ENCODE data around the gene GBP3. TPM values are rescaled to one million over a fixed set of nuclear protein-coding genes. Genes with fewer than 3 reads are reported as not detected.
A peak's percentile ranks its signal among the peaks of the same experiment; 100 is the strongest.

Gene GBP3
- total RNA-seq, 1 experiment from 2014 or later, result 1.2 TPM

DNA sequence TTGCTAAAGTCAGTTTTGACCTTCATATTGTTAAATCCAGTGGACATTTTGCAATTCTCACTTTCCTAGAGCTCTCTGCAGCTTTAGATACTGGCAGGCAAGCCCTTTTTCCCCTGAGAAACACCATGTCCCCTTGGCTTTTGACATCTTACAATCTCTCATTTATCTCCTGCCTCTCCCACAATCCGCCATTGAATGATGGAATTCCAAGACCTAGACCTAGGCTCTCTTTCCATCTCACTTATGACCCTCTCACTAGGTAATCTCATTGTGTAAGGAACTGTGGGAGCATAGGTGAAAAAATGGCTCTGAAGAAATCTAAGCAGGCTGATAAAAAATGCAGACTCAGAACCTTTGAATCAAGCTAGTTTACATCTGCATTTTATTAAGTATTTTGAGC, 32.2 kb downstream of the GBP3 start:
- ChIA-PET CTCF (no interaction called here), RAD21 (ENCODE audit: low non-redundant PET in 1 of 2, low total read pairs in 2 of 2, uncharacterized antibody in 2 of 2, unreplicated experiment in 2 of 2) (no interaction called here), POLR2A (no interaction called here)
- Histone ChIP-seq H3K27me3 (ENCODE audit: insufficient read depth, low read length) (no peaks in the 10 kb centered on the region), H3K4me3 (replicated peaks in 1 of 2; ENCODE audit: low read depth in 1 of 2, low read length in 2 of 2) (no peak overlapping the region), H3K36me3 (ENCODE audit: control insufficient read depth in 1 of 2, insufficient read depth in 2 of 2, low read length in 2 of 2) (peaks cover 2 to 14% of the 10 kb centered on the region in 2 experiments; a peak in 3 of 4 replicates), H3K4me1 (ENCODE audit: control insufficient read depth in 1 of 2, insufficient read depth in 2 of 2, low read length in 2 of 2) (peaks cover 23 to 43% of the 10 kb centered on the region in 2 experiments), H3K9me2 (ENCODE audit: insufficient read depth) (no peaks in the 10 kb centered on the region), H3K4me2 (ENCODE audit: low read length) (peak overlapping the region; percentile 85; the same call in 1 of the 2 replicates), H3K9ac (ENCODE audit: low read length) (no peak overlapping the region), H3K9me3 (ENCODE audit: control insufficient read depth in 1 of 2, insufficient read depth in 1 of 2, low read depth in 1 of 2, low read length in 2 of 2) (no peaks in the 10 kb centered on the region), H3K27ac (ENCODE audit: low read depth, low read length) (no peak overlapping the region), H3K79me2 (ENCODE audit: insufficient read depth, low read length) (peaks cover 59% of the 10 kb centered on the region), H2AFZ (ENCODE audit: low read depth, low read length, poor library complexity, severe bottlenecking) (no peak overlapping the region), H4K20me1 (ENCODE audit: insufficient read depth) (peaks cover 2% of the 10 kb centered on the region; the same call in 1 of the 2 replicates)
- ATAC-seq (no peak), DNase-seq (ENCODE audit: low read depth, low spot score) (no peak)
- TF ChIP-seq ELF1 (IDR thresholded peaks at IDR 0.05; ENCODE audit: borderline replicate concordance, low read depth) (no peak), TCF7L2 (IDR thresholded peaks at IDR 0.05; ENCODE audit: borderline replicate concordance, extremely low read depth, insufficient read depth, insufficient read length) (no peak), POLR2A (IDR thresholded peaks at IDR 0.05; ENCODE audit: borderline replicate concordance, extremely low read depth, insufficient read depth, insufficient read length) (no peak), EZH2phosphoT487 (IDR thresholded peaks at IDR 0.05; ENCODE audit: borderline replicate concordance) (no peak), SIN3A (IDR thresholded peaks at IDR 0.05; ENCODE audit: low read depth) (no peak), JUND (IDR thresholded peaks at IDR 0.05) (no peak), ZNF274 (IDR thresholded peaks at IDR 0.05; ENCODE audit: low read depth, low read length) (no peak), CBX3 (IDR thresholded peaks at IDR 0.05; ENCODE audit: low read depth) (no peak), EZH2 (IDR thresholded peaks at IDR 0.05) (no peak), CEBPB (IDR thresholded peaks at IDR 0.05; ENCODE audit: low read depth) (no peak), ZFX (IDR thresholded peaks at IDR 0.05) (no peak), YY1 (IDR thresholded peaks at IDR 0.05; ENCODE audit: extremely low read depth, insufficient replicate concordance, low read depth, low read length) (no peak), RAD21 (IDR thresholded peaks at IDR 0.05; ENCODE audit: low read depth) (no peak), SRF (IDR thresholded peaks at IDR 0.05; ENCODE audit: low read depth) (no peak)
- TF ChIP-seq, protein P1, sequence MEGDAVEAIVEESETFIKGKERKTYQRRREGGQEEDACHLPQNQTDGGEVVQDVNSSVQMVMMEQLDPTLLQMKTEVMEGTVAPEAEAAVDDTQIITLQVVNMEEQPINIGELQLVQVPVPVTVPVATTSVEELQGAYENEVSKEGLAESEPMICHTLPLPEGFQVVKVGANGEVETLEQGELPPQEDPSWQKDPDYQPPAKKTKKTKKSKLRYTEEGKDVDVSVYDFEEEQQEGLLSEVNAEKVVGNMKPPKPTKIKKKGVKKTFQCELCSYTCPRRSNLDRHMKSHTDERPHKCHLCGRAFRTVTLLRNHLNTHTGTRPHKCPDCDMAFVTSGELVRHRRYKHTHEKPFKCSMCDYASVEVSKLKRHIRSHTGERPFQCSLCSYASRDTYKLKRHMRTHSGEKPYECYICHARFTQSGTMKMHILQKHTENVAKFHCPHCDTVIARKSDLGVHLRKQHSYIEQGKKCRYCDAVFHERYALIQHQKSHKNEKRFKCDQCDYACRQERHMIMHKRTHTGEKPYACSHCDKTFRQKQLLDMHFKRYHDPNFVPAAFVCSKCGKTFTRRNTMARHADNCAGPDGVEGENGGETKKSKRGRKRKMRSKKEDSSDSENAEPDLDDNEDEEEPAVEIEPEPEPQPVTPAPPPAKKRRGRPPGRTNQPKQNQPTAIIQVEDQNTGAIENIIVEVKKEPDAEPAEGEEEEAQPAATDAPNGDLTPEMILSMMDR (IDR thresholded peaks at IDR 0.05 in 2 of 3, conservative IDR thresholded peaks at IDR 0.05 in 1 of 3; ENCODE audit: borderline replicate concordance in 1 of 3, insufficient read depth in 1 of 3, low read depth in 2 of 3, low read length in 2 of 3), result no peak
- TF ChIP-seq, protein P2, sequence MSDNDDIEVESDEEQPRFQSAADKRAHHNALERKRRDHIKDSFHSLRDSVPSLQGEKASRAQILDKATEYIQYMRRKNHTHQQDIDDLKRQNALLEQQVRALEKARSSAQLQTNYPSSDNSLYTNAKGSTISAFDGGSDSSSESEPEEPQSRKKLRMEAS (IDR thresholded peaks at IDR 0.05), result no peak
- BruUV-seq (replicated peaks), result no TSS peak
- intact Hi-C loops (cut with micrococcal nuclease), result no loop called here

All from HCT116 (cell line).